Spleen (tissue), 11 donors: ENCODE measurements around the gene ZSWIM6. TPM values are rescaled to one million over a fixed set of nuclear protein-coding genes. Genes with fewer than 3 reads are reported as not detected.

ENCODE experiments used
- DNase-seq: peaks from one replicate; pipeline ENCODE4 v3.0.0-alpha.2; 2020
- H3K27ac ChIP-seq, 8 donors: fragments of 200-600 bp; sonication (generic) in 7 of 8; 1 replicate in 4 of 8; 2 replicates in 4 of 8; pipeline versions ENCODE4 v1.5.0 to v1.8.0; 2016 to 2021; ENCODE audit warnings: inconsistent platforms in 4 of 8, mild to moderate bottlenecking in 4 of 8, moderate library complexity in 1 of 8
- H3K27me3 ChIP-seq, 7 donors: fragments of 200-600 bp; sonication (generic) in 6 of 7; replicated peaks in 1 of 7; 1 replicate in 4 of 7; 2 replicates in 3 of 7; pipeline versions ENCODE4 v1.5.0 to v1.8.0; 2016 to 2021; ENCODE audit warnings: inconsistent platforms in 3 of 7, mild to moderate bottlenecking in 1 of 7
- H3K36me3 ChIP-seq, 6 donors: fragments of 200-600 bp; sonication (generic) in 5 of 6; 1 replicate in 4 of 6; 2 replicates in 2 of 6; pipeline versions ENCODE4 v1.5.0 to v1.8.0; 2016 to 2021; ENCODE audit warnings: inconsistent platforms in 2 of 6
- H3K4me1 ChIP-seq, 6 donors: fragments of 200-600 bp; sonication (generic) in 5 of 6; 1 replicate in 3 of 6; 2 replicates in 3 of 6; pipeline versions ENCODE4 v1.5.0 to v1.8.0; 2016 to 2021; ENCODE audit warnings: inconsistent platforms in 3 of 6
- H3K4me3 ChIP-seq, 8 donors: fragments of 200-600 bp; sonication (generic) in 7 of 8; 1 replicate in 4 of 8; 2 replicates in 4 of 8; pipeline versions ENCODE4 v1.5.0 to v1.8.0; 2016 to 2021; ENCODE audit warnings: inconsistent platforms in 4 of 8, mild to moderate bottlenecking in 4 of 8, moderate library complexity in 2 of 8
- H3K9me3 ChIP-seq, 8 donors: fragments of 200-600 bp; sonication (generic) in 7 of 8; 1 replicate in 4 of 8; 2 replicates in 4 of 8; pipeline versions ENCODE4 v1.5.0 to v1.8.0; 2016 to 2021; ENCODE audit warnings: inconsistent platforms in 4 of 8
- CTCF ChIP-seq, 11 experiments: fragments of 200-600 bp in 7 of 11; fragments of 450-650 bp in 4 of 11; sonication (generic) in 4 of 11; IDR thresholded peaks in 8 of 11; conservative IDR thresholded peaks in 3 of 11; 1 replicate in 7 of 11; 2 replicates in 4 of 11; pipeline versions ENCODE4 v1.4.0 to v1.8.0; 2016 to 2021; ENCODE audit warnings: antibody characterized with exemption in 11 of 11, inconsistent platforms in 4 of 11, mild to moderate bottlenecking in 1 of 11
- POLR2A ChIP-seq, 3 donors: fragments of 450-650 bp; IDR thresholded peaks; one replicate each; pipeline ENCODE4 v1.5.1; 2017; ENCODE audit warnings: antibody characterized with exemption in 3 of 3, mild to moderate bottlenecking in 1 of 3
- POLR2AphosphoS5 ChIP-seq, 3 donors: sonication (generic); formaldehyde crosslinking; IDR thresholded peaks; one replicate each; pipeline ENCODE4 v1.5.1; 2017; ENCODE audit warnings: antibody characterized with exemption in 3 of 3
- WGBS, 5 donors: extraction: QIAGEN DNeasy Blood & Tissue Kit in 3 of 5; methylation state at CpG; one replicate each; pipeline versions ENCODE4 v1.1.5 to v1.1.7; 2013 to 2018; 5-methylcytosine and 5-hydroxymethylcytosine counted together
- intact Hi-C: fragments of 100-400 bp; cut with DNase I; formaldehyde crosslinking; loops from one replicate; pipeline ENCODE4 v1.15.0; 2023; ENCODE audit warnings: low total_unique reads
- polyA plus RNA-seq, 3 donors: library from polyadenylated mRNA; stranded (reverse); fragments of 200-250 nt; gene quantifications; one replicate each; pipeline ENCODE4 v1.2.1, GENCODE V29; 2013
- total RNA-seq, 7 donors: library from RNA; depleted of rRNA in 3 of 7; stranded (reverse); fragments of >200 nt in 3 of 7; fragmentation: NEBNext Ultra II Directional in 4 of 7; extraction: Animal tissue kit (Norgen Biotek cat#: 25700) in 4 of 7; gene quantifications; one replicate each; pipeline versions ENCODE4 v1.1.0 to v1.2.1, GENCODE V29; 2016 to 2021
- donor health status: healthy with polysubstance abuse.
- donor health status: DM: no; HTN: no; CAD: no; lungs with moderate emphysema.
- donor health status: DM: no; HTN: no; CAD: no.
- donor health status: Bipolar disorder and iron deficiency.
- donor health status: healthy.
- donor health status: DM: no; HTN: no; CAD: no.
- donor health status: DM: yes; HTN: yes; CAD: no.

The ZSWIM6 gene
- total and polyA plus RNA-seq, 10 donors: 3.1 to 22.9 (median 16.9) TPM

GRCh38 chr5:61381968-61382367, 49.9 kb downstream of the ZSWIM6 start:
- Histone ChIP-seq H3K27me3 (no peaks in the 10 kb centered on the region), H3K4me3 (no peak overlapping the region), H3K27ac (no peak overlapping the region), H3K9me3 (no peaks in the 10 kb centered on the region), H3K36me3 (no peaks in the 10 kb centered on the region), H3K4me1 (peaks cover 0 to 5% (median 0%) of the 10 kb centered on the region in 6 donors)
- 89 to 97% (median 95%) methylated on average over 2 of the region's 2 CpGs for WGBS, 5 donors
- no peak for DNase-seq
- TF ChIP-seq CTCF (IDR thresholded peaks at IDR 0.05 in 8 of 11, conservative IDR thresholded peaks at IDR 0.05 in 3 of 11) (no peak), POLR2A (IDR thresholded peaks at IDR 0.05) (no peak), POLR2AphosphoS5 (IDR thresholded peaks at IDR 0.05) (no peak)
- intact Hi-C loops: no loop called here

GRCh38 chr5:61385627-61386026, 53.6 kb downstream of the ZSWIM6 start:
- intact Hi-C loops: no loop called here
- no peak for DNase-seq
- Histone ChIP-seq H3K9me3 (no peaks in the 10 kb centered on the region), H3K27me3 (no peaks in the 10 kb centered on the region), H3K27ac (no peak overlapping the region), H3K4me1 (peaks cover 0 to 5% (median 0%) of the 10 kb centered on the region in 6 donors), H3K36me3 (peaks cover 0 to under 1% (median 0%) of the 10 kb centered on the region in 6 donors), H3K4me3 (no peak overlapping the region)
- 94 to 99% (median 97%) methylated on average over 3 of the region's 3 CpGs for WGBS, 5 donors
- no peak for TF ChIP-seq CTCF (IDR thresholded peaks at IDR 0.05 in 8 of 11, conservative IDR thresholded peaks at IDR 0.05 in 3 of 11)
- TF ChIP-seq POLR2A (IDR thresholded peaks at IDR 0.05): no peak
- no peak for TF ChIP-seq POLR2AphosphoS5 (IDR thresholded peaks at IDR 0.05)

- Histone ChIP-seq H3K27ac (no peak overlapping the region), H3K36me3 (peaks cover 0 to 6% (median 0%) of the 10 kb centered on the region in 6 donors), H3K4me3 (no peak overlapping the region), H3K4me1 (peaks cover 0 to 5% (median 0%) of the 10 kb centered on the region in 6 donors), H3K27me3 (no peaks in the 10 kb centered on the region), H3K9me3 (no peaks in the 10 kb centered on the region)
- TF ChIP-seq POLR2A (IDR thresholded peaks at IDR 0.05): no peak
- no peak for DNase-seq
- WGBS, 5 donors: 59 to 79% (median 75%) methylated on average over 2 of the region's 2 CpGs
- intact Hi-C loops: no loop called here
These were observed 54.2 kb downstream of the ZSWIM6 start for GRCh38 chr5:61386045-61386800.

GRCh38 chr5:61389609-61390008, 57.6 kb downstream of the ZSWIM6 start:
- Histone ChIP-seq H3K4me1 (peaks cover 0 to 5% (median 0%) of the 10 kb centered on the region in 6 donors), H3K27me3 (no peaks in the 10 kb centered on the region), H3K27ac (no peak overlapping the region), H3K36me3 (peaks cover 0 to 11% (median 0%) of the 10 kb centered on the region in 6 donors), H3K9me3 (no peaks in the 10 kb centered on the region), H3K4me3 (no peak overlapping the region)
- TF ChIP-seq CTCF (IDR thresholded peaks at IDR 0.05 in 8 of 11, conservative IDR thresholded peaks at IDR 0.05 in 3 of 11) (no peak), POLR2AphosphoS5 (IDR thresholded peaks at IDR 0.05) (no peak), POLR2A (IDR thresholded peaks at IDR 0.05) (no peak)
- DNase-seq: no peak
- 60 to 80% (median 77%) methylated on average over 3 of the region's 3 CpGs for WGBS, 5 donors
- intact Hi-C loops: no loop called here
